HG03520 (cell line): ENCODE measurements around the gene AK8.
A peak's percentile ranks its signal among the peaks of the same experiment; 100 is the strongest.
"Not testable (repeated sequence)": the region's sequence is repeated elsewhere in the genome, so short reads cannot be mapped to it uniquely, and the experiment has no call there.

Source experiments
- ATAC-seq: cut with Tn5 transposase; IDR thresholded peaks from one replicate; pipeline ENCODE4 v1.9.1; 2021; ENCODE audit warnings: mild to moderate bottlenecking, moderate library complexity; ENCODE audit not compliant: unreplicated experiment

Gene AK8

DNA sequence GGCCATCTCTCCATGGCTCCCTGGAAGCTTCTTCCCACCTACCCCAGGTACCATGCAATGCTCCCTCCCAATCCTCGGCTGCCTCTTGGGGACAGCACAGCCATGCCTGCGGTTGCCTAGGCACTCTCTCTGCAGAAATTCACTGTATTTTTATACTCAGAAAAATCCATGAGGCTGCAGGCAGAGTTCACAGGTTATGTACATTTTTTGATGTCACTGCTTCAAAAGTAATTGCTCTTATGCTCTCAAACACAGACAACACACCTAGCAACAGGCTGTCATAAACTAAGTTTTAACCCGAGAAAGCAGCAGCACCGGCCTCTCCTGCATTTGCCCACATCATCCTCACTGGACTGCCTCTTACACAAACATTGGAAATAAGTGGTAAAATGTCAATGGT is 102.4 kb downstream of the AK8 start:
- ATAC-seq = no peak

DNA sequence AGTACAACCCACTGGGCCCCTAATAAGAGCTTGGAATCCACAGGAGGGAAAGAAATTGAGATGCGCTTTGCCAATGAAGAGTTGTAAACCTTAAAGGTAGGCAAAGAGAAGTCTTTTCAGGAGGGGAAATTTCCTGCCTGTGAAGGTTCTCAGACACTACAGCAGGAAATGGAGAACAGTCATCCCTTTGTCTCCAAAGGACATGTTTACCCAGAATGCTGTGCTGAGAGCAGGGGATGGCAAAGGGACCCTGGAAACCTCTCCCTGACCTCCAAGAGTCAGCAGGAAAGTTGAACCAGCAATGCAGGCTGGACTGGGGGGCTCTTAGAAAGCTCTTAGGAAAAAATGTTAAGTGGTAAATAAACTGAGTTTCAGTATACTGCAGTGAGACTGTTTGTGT is 103.2 kb downstream of the AK8 start:
- ATAC-seq = no peak

DNA sequence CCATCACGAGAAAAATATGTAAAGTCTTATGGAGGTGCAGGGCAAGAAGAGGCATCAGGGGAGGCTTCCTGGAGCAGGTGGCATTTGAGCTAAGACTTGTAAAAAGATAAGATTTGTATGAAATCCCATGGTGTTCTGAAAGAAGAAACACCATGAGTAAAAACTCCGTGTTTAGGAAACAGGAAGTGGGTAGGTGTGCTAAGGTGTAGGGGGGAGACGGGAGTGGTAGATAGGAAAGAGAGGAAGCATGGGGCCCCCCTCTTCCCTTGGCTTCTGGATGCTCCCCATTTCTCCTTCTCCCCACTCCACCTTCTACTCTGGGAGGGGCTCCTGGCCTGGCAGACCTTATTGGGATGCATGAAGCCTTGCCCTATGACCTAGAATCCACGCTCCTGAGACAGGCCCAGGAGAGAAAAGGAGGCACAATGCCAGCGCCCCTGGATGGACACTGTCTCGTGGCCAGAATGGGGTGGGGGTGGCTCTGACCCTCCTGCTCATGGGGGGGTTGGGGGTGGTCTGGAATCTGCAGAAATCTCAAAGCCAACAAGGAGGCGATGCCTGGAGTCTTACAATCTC is 104.2 kb downstream of the AK8 start:
- no peak for ATAC-seq

DNA sequence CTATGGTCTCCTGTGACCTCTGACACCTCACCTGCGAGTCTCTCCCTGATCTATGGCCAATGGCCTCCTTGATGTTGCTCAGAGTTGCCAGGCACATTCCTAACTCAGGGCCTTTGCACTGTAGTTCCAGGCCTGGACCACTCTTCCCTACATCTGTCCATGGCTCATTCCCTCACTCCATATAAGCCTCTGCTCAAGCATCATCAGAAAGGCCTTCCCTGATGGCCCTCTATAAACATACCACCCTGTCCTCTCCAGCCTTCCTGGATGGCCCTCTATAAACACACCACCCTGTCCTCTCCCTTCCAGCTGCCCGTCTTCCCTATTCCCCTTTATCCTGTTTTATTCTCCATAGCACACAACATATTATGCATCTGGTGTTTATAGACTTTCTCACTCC is 105.0 kb downstream of the AK8 start:
- ATAC-seq = no peak

DNA sequence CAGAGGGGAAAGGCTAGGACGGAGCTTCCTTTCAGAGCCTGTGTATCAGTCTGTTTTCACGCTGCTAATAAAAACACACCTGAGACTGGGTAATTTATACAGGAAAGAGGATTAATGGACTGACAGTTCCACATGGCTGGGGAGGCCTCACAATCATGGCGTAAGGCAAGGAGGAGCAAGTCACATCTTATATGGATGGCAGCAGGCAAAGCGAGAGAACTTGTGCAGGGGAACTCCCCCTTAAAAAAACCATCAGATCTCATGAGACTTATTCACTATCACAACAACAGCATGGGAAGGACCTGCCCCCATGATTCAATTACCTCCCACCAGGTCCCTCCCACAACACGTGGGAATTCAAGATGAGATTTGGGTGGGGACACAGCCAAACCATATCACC is 106.3 kb downstream of the AK8 start:
- not testable (repeated sequence) for ATAC-seq

DNA sequence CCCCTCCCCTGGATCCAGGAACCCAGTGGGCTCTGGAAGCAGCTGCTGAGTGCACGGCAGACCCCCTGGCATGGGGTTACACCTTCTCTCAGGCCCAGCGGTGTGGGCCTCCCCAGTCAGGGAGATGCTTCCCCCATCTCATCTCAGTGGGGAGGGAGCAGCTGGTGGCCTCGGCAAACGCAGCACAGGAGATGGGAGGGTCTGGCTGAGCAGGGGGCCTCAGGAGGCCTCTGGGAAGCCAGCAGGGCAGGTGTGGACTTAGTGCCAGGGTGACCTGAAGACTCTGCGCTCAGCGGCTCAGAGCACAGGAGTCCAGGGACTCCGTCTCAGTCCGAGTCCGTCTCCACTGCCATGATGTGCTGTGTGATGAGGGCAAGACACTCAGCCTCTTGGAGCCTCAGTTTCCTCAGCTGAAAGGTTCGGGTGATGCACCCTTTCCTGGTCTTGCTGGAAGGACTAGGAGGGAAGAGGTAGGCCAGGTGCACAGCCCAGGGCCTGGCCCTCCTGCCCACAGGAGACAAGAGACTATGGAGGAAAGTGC is 107.2 kb downstream of the AK8 start:
- ATAC-seq = no peak

DNA sequence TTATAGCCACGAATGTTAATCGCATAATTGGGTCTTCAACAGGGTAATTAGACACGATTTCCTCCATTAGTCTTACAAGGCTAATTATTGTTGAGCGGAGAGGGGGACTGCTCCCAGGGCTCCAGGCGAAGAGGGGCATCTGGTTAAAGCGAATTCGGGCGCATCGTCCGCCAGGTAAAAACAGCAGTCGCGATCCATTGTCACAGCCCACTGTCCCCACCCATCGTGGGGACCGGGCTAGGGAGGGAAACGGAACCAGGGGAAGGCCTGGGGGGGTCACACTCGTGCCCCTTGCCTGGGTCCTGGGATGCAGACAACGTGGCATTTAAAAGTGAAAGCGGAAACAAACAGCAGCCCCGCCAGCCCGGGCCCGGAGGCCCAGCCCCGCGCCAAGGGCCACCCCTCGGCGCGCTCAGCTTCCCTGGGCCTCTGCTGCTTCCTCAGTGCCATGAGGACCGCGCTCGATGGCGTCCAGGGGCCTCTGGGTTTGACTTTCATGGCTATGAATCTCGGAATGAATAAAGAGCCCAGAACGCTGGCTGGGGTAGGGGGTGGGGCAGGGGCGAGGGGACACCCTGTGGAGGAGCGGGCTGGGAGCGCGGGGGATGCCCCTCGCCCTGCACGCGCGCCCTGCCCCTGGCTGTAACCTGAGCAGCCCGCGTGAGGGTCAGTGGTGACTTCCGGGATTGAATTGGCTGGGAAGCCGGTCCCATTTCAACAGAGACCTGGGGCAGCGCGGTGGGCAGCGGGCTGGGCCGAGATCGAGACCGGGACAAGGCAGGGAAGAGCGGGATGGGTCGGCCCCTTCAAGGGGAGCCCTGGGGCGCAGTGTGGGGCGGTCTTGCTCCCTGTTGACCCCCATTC is 107.9 kb downstream of the AK8 start:
- no peak for ATAC-seq

DNA sequence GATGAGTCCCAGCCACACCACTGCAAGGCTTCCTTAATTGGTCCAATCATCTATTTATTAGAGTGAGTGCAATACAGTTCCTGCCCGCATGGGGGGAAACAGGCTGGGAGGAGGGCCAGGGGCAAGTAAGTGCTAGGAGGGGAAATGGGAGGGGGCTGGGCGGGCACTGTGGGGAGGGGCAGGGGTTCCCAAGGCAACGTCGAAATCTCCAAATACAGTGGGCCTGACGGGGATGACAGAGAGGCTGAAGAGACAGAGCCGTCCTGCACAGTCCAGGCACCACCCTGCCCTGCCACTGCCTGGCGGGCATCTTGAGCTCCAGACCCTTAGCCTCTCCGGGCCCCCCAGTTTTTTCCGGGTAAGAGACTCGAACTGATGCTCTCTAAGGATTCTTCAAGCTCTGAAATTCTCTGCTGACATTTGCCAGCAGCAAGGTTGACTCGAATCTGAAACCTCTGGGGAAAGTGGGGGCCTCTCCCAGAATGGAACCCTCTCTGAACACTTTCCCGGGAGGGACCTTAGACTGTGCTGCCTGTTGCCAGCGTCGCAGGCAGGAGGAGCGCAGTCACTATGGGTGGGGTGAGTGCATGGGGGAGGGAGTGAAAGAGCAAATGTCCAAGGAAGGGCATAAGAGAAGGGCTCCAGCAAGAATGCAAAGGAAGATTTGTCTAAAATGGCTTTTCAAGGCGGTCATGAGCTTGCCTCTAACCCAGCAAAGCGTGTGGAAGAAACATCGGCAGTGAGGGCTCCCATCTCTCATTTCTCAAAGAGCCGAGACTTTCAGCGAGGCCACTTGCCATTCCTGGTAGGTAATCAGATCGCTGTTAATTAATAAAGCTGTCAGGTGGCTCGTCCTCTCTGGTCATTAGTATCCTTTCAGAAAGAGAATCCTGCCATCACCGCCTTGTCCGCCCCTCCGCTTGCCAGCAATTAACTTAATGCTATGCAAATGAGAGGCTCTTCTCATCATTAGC is 108.9 kb downstream of the AK8 start:
- ATAC-seq = peak; percentile 64

DNA sequence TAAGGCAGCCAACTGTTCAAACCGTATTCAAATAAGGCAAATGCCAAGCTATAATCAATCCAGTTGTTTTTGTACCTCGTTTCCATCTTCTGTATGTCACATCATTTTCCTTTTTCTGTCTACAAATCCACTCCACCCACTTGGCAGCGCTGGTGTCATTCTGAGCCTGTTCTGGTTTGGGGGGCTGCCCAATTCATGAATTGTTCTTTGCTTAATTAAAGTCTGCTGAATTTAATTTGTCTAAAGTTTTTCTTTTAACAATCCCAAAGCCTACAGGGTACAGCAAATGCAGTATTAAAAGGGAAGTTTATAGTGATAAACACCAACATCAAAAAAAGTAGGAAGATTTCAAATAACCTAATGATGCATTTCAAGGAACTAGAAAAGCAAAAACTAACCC is 114.5 kb downstream of the AK8 start:
- no peak for ATAC-seq

DNA sequence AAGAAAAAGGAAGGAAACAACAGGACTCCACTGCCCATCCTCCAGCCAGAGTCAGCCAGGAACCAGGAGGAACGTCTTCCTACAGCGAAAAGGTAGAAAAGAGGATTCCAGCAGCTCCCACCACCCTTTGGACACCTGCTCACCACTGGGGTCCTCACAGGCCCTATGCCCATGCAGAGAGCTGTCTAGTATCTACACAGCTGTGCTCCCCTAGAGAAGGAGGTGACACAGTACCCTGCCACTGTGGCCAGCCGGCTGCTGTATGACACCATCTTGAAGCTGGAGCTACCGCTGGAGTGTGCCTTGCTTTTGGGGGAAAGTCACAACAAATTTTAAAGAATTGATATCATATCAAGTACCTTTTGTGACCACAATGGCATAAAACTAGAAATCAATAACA is 115.2 kb downstream of the AK8 start:
- no peak for ATAC-seq

DNA sequence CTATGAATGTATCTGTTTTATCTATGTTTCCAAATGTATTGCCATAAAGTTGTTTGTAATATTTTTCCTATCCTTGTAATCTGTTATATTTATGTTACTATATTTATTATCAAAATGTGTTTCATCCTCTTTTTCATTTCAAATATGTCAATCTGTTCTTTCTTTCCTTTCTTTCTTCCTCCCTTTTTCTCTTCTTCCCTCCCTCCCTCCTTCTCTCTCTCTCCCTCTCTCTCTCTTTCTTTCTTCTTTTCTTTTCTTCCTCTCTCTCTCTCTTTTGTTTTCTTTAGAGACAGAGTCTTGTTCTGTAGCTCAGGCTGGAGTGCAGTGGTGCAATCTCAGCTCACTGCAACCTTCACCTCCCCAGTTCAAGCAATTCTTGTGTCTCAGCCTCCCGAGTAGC is 116.5 kb downstream of the AK8 start:
- ATAC-seq = no peak

DNA sequence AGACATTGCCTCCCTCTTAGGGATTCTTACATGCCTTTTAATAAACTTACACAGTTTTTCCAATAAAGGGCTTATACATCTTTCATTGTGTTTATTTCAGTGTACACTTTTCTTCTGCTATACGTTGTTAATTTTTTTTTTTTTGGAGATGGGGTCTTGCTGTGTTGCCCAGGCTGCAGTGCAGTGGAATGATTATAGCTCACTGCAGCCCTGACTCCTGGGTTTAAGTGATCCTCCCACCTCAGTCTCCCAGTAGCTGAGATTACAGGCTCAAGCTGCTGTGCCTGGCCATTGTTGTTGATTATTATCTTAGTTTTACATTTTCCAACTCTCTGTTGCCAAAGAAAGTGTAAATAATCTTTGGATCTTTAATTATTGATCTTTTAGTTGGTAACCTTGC is 118.0 kb downstream of the AK8 start:
- no peak for ATAC-seq

DNA sequence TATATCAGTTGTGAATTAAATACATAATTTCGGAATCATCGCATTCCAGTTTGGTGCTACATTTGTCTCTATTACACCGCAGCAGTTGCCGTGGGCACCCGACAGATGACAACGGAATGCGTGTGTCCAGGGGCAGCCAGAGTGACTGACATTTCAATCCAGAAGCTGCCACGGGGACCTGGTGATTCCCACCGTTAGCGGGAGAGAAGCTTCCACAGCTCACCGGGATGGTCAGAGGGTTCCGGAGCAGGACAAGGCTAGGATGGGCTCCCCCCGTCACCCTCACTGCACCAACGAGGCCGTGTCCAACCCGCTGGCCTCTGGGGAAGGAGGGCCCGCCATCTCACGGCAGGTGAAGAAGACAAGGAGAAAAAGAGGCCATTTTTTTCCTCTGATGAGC is 121.1 kb downstream of the AK8 start:
- no peak for ATAC-seq

DNA sequence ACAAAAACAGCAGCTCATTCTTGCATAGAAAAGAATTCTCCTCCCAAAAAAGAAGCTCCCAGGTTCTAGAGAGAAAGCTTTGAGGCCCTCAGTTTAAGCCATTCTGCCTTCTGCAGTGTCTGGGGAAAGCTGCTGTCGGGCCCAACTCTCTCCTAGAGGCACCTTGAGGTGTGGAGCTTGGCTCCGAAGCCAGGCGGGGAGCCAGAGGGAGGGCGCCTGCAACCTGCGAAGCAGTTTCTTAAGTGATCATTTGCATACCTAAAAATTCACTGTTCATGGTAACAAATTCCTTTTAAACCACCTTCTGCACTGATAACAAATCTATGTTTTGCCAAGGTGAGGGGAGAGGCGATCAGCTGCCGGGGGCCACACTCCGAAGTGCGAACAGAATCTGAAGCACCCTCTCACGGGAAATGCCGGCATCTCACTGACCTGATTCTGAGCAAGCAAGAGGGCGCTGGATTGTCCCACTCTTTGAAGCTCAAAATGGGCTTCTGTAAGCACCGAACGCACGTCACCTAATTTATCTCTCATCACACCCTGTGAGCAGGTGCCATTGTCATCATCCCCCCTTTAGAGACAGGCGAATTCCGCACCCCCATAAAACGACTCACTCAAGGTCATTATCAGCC is 121.8 kb downstream of the AK8 start:
- no peak for ATAC-seq

DNA sequence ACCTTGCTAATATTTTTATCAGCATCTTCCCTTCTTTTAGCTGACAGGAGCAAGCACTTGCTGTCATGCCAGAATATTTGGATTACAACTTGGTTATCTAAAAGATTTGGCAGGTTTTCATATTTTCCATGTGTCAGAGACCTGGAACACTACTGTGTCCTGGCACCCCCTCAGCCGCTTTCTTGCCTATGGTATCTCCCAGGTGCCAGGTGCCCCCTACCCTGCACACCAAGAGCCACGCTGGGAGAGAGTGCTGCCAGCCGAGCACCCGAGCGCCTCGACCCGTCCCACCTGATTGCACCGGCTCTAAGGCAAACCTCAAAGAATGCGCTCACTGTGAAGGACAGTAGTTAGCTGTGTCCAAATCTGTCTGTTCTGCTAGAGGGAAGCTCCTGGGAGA is 123.0 kb downstream of the AK8 start:
- ATAC-seq = no peak

DNA sequence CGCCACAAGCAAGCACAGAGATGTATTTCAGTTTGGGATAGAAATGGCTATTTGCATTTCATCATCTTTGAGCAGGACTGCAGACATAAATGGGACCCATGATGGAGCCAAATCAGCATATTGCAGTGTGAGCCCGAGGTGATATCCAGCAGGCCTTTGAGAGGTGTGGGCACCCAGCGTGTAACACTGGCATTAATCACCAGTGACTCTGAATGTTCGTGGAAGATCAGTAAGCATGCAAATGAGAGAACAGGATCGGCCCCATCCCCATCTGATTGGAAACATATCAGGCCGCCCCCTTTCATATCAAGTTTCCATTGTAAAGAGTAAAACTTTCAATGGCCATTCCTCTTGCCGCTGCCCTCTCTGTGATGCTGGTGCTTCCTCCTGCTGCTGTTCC is 123.8 kb downstream of the AK8 start:
- ATAC-seq = no peak

DNA sequence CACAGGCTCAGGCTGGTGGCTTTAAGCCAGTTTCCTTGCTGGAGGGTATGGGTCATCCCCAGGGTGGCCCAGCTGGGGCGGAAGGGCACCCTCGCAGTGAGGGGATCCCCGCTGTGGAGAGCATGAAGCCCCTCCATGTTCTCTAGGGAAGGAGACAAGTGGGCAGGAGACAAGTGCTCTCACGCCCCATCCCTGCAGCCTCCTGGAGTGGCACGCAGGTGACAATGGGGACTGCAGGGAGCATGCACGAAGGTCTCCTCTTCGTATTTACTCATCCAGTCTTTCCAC is 124.5 kb downstream of the AK8 start:
- ATAC-seq = no peak

DNA sequence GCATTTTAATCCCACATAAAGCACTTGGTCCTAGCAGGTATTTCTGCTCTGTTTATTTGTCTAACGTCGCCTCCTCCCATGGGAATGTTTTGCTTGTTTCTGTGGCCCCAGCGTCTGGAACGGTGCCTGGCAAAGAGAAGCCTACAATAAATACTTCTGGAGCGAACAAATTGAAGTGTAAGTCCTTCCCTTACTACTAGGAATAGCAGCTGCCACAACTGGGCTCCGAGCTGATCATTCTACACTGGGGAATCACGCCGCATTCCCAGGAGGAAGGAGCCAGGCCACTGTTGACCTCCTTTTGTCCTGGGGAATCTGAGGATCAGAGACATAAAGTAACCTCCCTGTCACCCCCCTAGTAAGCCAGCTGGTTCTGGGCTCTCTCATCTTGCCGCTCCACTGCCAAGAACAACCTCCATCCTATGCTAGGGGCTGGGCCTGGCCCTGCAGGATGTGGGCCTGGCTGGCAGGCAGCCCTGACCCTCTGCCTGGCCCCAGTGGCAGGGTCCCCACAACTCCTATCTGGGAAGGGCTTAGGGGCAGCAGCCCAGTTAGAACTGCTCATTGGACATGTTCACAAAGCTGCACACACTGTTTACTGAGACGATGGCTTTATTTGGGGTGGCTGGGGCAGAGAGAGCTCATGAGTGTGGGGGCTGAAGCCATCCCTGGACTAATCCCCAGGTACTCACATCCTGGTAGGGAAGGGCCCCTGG is 125.0 kb downstream of the AK8 start:
- no peak for ATAC-seq

DNA sequence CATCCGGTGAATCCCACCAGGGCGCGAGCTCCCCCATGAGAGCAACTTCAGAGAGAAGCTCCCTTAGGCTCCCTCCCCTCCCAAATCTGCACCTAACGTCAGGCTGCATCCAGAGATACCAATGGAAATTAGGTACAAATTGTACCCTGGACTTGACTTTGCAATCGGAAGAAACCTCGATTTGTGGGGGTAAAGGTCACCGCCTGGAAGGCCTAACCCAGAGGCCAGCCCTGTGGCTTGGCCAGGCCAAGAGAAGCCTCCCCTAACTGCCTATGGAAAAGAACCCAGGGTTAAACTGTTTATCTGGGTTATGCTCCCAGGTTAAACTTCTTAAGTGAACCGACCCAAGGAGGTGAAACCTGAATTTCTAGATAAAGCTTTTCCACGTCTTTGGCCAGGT is 127.4 kb downstream of the AK8 start:
- ATAC-seq = no peak

DNA sequence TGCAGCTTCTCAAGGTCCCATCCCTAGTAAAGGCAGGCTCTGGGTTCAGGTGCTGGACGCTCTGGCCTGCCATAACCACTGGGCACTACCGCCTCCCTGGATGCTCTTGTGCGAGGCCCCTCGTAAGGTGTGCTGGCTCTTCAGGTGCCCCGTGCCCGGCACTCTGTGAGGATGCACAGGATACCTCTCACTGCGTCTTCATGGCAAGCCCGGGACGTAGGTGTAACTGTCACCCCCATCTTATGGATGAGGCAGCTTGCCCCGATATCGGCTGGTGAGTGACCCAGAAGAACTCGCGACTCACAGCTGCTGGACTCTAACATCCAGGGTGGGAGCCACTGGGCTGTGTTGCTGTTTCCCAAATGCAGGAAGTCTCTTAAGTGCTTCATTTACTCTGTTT is 128.8 kb downstream of the AK8 start:
- no peak for ATAC-seq
